ENCODE data around the gene PDE5A.
"Not testable (repeated sequence)": the region's sequence is repeated elsewhere in the genome, so short reads cannot be mapped to it uniquely, and the experiment has no call there.

PDE5A gene

GRCh38 chr4:119643306-119644042 lies 14.9 kb upstream of the PDE5A start:
- DNase-seq: no peak

- no peak for DNase-seq
These were observed 13.2 kb upstream of the PDE5A start for GRCh38 chr4:119641765-119642164.

DNA sequence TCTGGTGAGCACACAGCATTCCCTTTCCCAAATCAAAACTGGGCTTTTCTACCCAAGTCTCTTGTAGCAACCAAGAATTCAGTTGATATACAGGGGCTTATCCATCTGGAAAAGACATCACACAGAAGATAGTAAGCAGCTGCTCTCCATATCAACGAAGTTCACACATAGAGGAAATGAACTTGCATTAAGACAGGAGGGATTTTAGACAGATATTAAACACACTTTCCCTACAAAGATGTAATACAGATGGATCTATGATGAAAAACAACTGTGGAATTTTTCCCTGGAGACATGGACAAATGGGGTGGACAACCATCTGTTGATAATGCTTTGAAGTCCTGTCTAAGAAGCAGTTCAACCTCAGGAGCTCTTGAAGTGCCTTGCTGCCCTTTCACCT lies 9.8 kb upstream of the PDE5A start:
- no peak for DNase-seq

- not testable (repeated sequence) for DNase-seq
These were observed 8.2 kb upstream of the PDE5A start for GRCh38 chr4:119636851-119637250.

GRCh38 chr4:119632216-119632615 lies 3.6 kb upstream of the PDE5A start:
- DNase-seq: no peak

GRCh38 chr4:119629142-119629471 lies 503 bp upstream of the PDE5A start:
- no peak for DNase-seq

DNA sequence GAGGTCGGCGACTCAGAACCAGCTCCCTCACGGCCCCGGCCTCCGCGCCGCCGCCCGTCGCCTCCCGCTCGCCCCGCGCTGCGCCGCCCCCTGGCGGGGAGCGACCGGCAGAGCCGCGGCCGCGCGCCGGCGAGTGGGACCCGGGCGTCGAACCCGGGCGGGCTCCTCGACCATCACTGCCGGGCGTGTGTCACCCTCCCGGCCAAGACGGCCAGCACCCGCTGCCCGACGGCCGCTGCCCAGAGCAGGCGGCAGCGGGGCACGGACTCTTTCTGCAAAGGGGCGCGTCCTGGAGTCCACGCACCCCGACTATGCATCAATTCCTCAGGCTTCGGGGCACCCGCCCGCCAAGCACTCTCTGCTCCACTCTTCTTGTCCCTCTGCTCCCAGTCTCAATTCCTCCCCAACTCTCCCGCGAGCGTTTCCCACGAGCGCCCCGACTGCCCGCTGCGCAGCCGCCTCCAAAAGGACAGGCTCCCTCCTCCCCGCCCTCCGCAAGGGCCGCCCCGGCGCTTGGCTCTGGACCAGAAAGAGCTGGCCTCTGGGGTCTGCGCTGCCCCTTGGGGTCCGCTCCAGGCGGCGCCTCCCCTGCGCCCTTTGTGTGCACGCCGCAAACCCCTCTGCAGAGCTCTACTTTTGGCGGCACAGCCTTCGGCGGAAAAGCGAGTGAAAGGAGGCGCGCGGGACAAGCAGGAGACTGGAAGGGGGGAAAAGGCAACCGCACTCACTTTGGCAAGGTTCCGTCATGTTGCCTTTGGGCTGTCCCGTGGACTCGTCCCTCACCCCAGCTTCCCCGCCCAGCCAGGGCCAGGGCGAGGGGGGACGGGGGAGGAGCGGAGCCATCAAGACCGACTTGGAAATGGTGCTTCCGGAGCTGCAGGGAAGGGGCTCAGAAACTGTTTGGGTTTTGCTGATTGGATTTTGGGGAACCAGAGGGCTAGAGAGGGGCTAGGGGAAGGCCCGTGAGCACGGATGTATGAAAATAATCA lies 1.0 kb downstream of the PDE5A start:
- DNase-seq: peak; percentile 72

GRCh38 chr4:119626943-119627266 lies 1.7 kb downstream of the PDE5A start:
- DNase-seq: no peak

GRCh38 chr4:119626420-119626819 lies 2.2 kb downstream of the PDE5A start:
- DNase-seq: no peak

DNA sequence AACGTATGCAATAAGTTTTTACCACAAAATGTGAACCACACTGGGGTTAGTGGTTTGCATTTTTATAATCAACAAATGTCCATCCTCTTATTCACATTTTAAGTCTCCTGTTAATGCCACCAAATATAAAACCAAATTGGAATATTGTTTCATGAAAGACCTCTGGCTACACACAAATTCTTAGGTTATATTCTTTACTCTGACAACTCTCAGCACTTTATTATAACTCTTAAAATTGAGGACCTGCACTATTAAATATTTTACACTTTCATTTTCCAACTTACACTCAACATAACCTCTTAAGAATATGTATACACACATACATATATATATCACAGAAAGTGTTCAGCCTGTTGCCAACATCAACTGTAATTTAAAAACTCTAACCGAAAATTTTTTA lies 2.8 kb downstream of the PDE5A start:
- no peak for DNase-seq

DNA sequence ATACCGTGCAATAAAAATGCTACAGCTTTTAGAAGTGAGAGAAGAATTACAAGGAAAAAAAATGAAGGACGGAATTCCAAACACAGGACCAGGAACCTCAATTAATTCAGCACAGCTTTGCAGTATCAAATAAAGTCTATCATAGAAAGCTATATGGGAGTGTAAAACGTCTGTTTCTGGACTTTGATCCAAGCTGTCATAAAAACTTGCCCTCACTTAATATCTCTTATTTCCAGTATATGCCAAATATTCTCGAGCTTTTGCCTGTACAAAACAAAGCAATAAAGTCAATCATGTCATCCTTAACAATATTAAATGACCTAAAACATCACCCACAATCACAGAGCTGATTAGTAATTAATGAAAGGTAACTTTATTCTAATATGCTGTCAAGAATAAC lies 4.2 kb downstream of the PDE5A start:
- no peak for DNase-seq

- no peak for DNase-seq
These were observed 5.6 kb downstream of the PDE5A start for GRCh38 chr4:119623025-119623424.

DNA sequence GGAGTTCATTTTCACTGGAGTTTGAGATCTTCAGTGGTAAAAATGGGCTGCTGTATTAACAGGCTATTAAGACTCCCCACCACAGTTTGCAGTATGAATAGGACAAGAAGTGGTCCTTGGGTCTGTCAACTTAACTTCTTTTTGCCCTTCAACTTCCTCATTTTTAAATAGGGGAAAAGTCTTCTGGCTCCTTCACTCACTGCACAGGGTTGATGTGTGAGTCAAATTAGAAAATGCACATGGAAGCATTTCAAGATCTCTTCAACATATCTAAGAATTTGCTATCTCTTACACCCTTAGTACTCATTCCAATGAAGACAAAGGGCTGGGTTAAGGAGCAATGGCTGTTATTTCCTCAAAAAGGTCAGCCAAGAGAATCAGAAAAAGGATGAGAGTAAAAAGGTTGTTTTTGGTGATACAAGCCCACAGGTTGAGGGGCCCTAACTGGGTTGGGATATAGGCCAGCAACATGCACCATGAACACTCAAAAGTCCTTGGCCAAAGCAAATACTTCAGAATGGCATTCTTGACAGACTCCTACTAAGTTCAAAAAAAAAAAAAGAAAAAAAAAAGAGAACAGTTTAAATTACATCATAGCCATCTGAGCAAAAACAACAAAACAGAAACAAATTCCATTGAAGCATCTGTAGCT lies 13.4 kb downstream of the PDE5A start:
- no peak for DNase-seq

DNA sequence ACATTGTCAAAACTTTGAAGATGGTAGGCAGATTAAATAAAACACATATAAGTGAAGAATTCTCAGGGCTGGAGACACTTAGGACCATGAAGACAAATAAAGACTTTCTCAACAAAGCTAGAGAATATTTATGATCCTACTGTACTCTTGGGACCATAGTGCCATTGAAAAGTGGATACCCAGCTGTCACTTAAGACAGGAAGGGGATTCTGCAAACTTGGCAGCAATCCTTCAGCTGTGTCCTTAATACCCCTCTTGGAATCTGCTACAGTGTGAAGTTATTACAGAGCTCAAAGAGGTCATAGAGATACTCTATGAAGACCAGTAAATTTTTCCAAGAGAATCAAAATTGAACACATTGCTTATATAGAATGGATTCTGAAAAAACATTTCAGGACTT lies 24.3 kb downstream of the PDE5A start:
- no peak for DNase-seq

- DNase-seq: no peak
These were observed 26.2 kb downstream of the PDE5A start for GRCh38 chr4:119602366-119602765.

- DNase-seq: no peak
These were observed 30.1 kb downstream of the PDE5A start for GRCh38 chr4:119598521-119598920.

DNA sequence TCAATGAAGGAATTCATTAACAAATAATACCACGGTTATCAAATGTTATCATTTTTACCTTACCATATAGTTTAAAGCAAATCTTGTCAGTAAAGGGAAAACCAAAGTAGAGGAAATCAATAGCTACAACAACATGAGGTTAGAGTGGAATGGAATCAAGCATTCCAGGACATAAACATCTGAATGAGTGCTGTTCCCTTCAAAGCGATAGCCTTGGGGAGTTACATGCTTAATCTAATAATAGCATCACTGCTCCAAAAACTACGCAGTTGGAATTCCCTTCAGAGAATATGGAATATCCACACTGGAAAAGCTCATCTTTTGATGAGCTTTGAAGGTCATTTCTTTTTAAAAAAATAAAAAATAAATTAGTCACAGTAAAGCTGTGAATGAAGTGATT lies 31.2 kb downstream of the PDE5A start:
- no peak for DNase-seq

DNA sequence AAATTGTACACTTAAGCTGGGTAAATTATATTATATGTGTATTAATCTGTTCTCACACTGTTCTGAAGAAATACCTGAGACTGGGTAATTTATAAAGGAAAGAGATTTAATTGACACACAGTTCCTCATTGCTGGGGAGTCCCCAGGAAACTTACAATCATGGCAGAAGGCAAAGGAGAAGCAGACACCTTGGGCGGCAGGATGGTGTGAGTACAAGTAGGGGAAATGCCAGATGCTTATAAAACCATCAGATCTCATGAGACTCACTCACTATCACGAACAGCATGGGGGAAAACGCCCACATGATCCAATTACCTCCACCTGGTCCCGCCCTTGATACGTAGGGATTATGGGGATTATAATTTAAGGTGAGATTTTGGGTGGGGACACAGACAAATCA lies 34.9 kb downstream of the PDE5A start:
- no peak for DNase-seq

GRCh38 chr4:119592830-119593229 lies 35.8 kb downstream of the PDE5A start:
- DNase-seq: no peak

DNA sequence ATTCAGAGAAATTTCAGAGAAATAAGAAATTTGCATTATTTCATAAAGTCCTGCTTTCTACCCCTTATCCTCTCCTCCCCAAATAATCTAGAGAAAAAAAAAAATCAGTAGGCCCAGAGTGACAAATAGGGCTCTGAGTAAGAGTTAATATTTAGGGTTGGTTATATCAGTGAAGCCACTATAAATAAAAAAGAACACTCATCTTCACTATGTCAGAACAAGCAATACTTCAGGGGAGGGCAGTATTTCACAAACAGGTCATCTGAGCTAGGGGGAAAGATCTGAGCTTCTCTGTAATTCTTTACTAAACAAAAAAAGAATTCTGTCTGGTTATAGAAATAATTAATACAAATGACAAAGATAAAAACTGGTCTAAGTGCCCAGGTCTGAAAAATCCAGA lies 39.4 kb downstream of the PDE5A start:
- no peak for DNase-seq

GRCh38 chr4:119587796-119588195 lies 40.8 kb downstream of the PDE5A start:
- DNase-seq: no peak

DNA sequence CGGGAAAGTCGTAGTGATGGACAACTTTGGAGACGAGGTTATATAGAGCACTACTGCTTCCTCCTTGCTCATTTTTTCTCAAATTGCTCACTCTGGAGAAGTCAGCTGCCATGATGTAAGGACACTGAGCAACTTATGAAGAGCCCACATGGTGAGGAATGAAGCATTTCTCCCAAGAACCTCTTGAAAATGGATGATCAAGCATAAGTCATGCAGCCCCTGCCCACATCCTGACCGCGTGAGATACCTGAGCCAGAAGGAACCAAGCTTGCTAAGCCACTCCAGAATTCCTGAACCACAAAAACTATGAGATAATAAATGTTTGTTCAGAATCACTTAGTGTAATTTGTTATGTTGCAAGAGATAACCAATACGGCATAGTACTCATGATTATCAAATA lies 42.8 kb downstream of the PDE5A start:
- no peak for DNase-seq

- DNase-seq: no peak
These were observed 47.3 kb downstream of the PDE5A start for GRCh38 chr4:119581190-119581873.
